GM18907 (cell line): ENCODE results near the gene MLPH.
"Not testable (repeated sequence)": the region's sequence is repeated elsewhere in the genome, so short reads cannot be mapped to it uniquely, and the experiment has no call there.

Source experiments
- ATAC-seq: cut with Tn5 transposase; IDR thresholded peaks from one replicate; pipeline ENCODE4 v1.9.1; 2021; ENCODE audit warnings: mild to moderate bottlenecking, moderate library complexity; ENCODE audit not compliant: unreplicated experiment

Gene MLPH

GRCh38 chr2:237577956-237578870 lies 91.2 kb downstream of the MLPH start:
- ATAC-seq: no peak

- ATAC-seq: no peak
Measured at GRCh38 chr2:237581326-237581725, 94.3 kb downstream of the MLPH start.

- ATAC-seq: no peak
Measured at GRCh38 chr2:237581751-237582746, 95.0 kb downstream of the MLPH start.

GRCh38 chr2:237583385-237584295 lies 96.6 kb downstream of the MLPH start:
- no peak for ATAC-seq

GRCh38 chr2:237585590-237586221 lies 98.7 kb downstream of the MLPH start:
- no peak for ATAC-seq

- ATAC-seq: no peak
Measured at GRCh38 chr2:237588044-237588696, 101.1 kb downstream of the MLPH start.

- ATAC-seq: no peak
Measured at GRCh38 chr2:237590272-237591140, 103.5 kb downstream of the MLPH start, which contains the start of gene RAB17. TSS of gene RAB17 (minus strand) at chr2:237590734. CDS start at chr2:237586154, 4,580 bp downstream.

- no peak for ATAC-seq
Measured at GRCh38 chr2:237591141-237591881, 104.3 kb downstream of the MLPH start.

GRCh38 chr2:237592425-237592980 lies 105.5 kb downstream of the MLPH start:
- ATAC-seq: no peak

- ATAC-seq: no peak
Measured at GRCh38 chr2:237593036-237593435, 106.0 kb downstream of the MLPH start.

- ATAC-seq: no peak
Measured at GRCh38 chr2:237593596-237594320, 106.7 kb downstream of the MLPH start.

GRCh38 chr2:237594514-237594871 lies 107.4 kb downstream of the MLPH start:
- ATAC-seq: no peak

- not testable (repeated sequence) for ATAC-seq
Measured at GRCh38 chr2:237595829-237596519, 108.9 kb downstream of the MLPH start.

GRCh38 chr2:237596520-237597195 lies 109.6 kb downstream of the MLPH start:
- ATAC-seq: no peak
